Measurements from ENCODE around the gene ZNF169. TPM values are rescaled to one million over a fixed set of nuclear protein-coding genes. Genes with fewer than 3 reads are reported as not detected.

The ZNF169 gene
- total and polyA plus RNA-seq, 2 experiments from 2014 or later, result 3.1 to 7.9 TPM

GRCh38 chr9:94270009-94270408 lies 10.9 kb downstream of the ZNF169 start:
- Histone ChIP-seq H2AFZ (no peak overlapping the region), H4K20me1 (replicated peaks; ENCODE audit: insufficient read depth) (no peaks in the 10 kb centered on the region), H3K36me3 (ENCODE audit: insufficient read depth) (peaks cover 17% of the 10 kb centered on the region; the same call in 1 of the 2 replicates), H3K27me3 (ENCODE audit: insufficient read depth) (no peaks in the 10 kb centered on the region), H3K27ac (ENCODE audit: low read depth) (no peak overlapping the region), H3K4me2 (no peak overlapping the region), H3K9me2 (ENCODE audit: insufficient read depth) (no peaks in the 10 kb centered on the region), H3K4me1 (ENCODE audit: insufficient read depth) (no peaks in the 10 kb centered on the region), H3K4me3 (no peak overlapping the region), H3K79me2 (replicated peaks; ENCODE audit: insufficient read depth) (peaks cover 35% of the 10 kb centered on the region), H3F3A (replicated peaks; ENCODE audit: low read depth) (no peaks in the 10 kb centered on the region)
- ATAC-seq (no peak), DNase-seq (ENCODE audit: low spot score) (no peak)
- Mint-ChIP-seq H3K36me3 (ENCODE audit: low read depth) (peaks cover 48% of the 10 kb centered on the region), H3K9me3 (peaks cover 41% of the 10 kb centered on the region), H3K27ac (no peak overlapping the region), H3K27me3 (ENCODE audit: insufficient read depth, low read depth, poor library complexity) (no peaks in the 10 kb centered on the region), H3K4me1 (no peaks in the 10 kb centered on the region), H3K4me3 (no peak overlapping the region)
- TF ChIP-seq POLR2AphosphoS5 (IDR thresholded peaks at IDR 0.05; ENCODE audit: low read depth) (no peak), NANOG (IDR thresholded peaks at IDR 0.05; ENCODE audit: borderline replicate concordance) (no peak), CTCF (conservative IDR thresholded peaks at IDR 0.05; ENCODE audit: low read depth in 2 of 2) (no peak), EZH2 (IDR thresholded peaks at IDR 0.05; ENCODE audit: low read depth, unreplicated experiment) (no peak), ZNF462 (CRISPR knock-in tag; IDR thresholded peaks at IDR 0.05) (no peak), REST (IDR thresholded peaks at IDR 0.05; ENCODE audit: unreplicated experiment) (no peak), EZH2phosphoT487 (IDR thresholded peaks at IDR 0.05; ENCODE audit: unreplicated experiment) (no peak), CREB1 (CRISPR knock-in tag; IDR thresholded peaks at IDR 0.05; ENCODE audit: low read depth) (no peak), JUNB (IDR thresholded peaks at IDR 0.05; ENCODE audit: unreplicated experiment) (no peak), ZNF114 (CRISPR knock-in tag; IDR thresholded peaks at IDR 0.05) (no peak), ZNF331 (CRISPR knock-in tag; IDR thresholded peaks at IDR 0.05; ENCODE audit: low read depth) (no peak), ETS1 (IDR thresholded peaks at IDR 0.05) (no peak), STAT1 (IDR thresholded peaks at IDR 0.05; ENCODE audit: unreplicated experiment) (no peak)
